NCI-H2171 (cell line): Measurements from ENCODE around the gene NRXN3.
"Not testable (repeated sequence)": the region's sequence is repeated elsewhere in the genome, so short reads cannot be mapped to it uniquely, and the experiment has no call there.

Experiments
- DNase-seq: peaks from one replicate; lab custom pipeline; 2025; lab: John Stamatoyannopoulos, UW

The NRXN3 gene

GRCh38 chr14:79732911-79733655, 1562.9 kb downstream of the NRXN3 start:
- no peak for DNase-seq

- DNase-seq: peak; percentile 70
Measured at GRCh38 chr14:79734151-79734550, 1564.0 kb downstream of the NRXN3 start.

- no peak for DNase-seq
Measured at GRCh38 chr14:79734656-79735055, 1564.5 kb downstream of the NRXN3 start.

GRCh38 chr14:79735121-79735520, 1564.9 kb downstream of the NRXN3 start:
- DNase-seq: no peak

- DNase-seq: no peak
Measured at GRCh38 chr14:79740066-79740601, 1570.0 kb downstream of the NRXN3 start.

GRCh38 chr14:79742142-79742541, 1572.0 kb downstream of the NRXN3 start:
- no peak for DNase-seq

GRCh38 chr14:79745046-79745445, 1574.9 kb downstream of the NRXN3 start:
- no peak for DNase-seq

- DNase-seq: peak; percentile 84
Measured at GRCh38 chr14:79749065-79749464, 1578.9 kb downstream of the NRXN3 start.

GRCh38 chr14:79758985-79759384, 1588.8 kb downstream of the NRXN3 start:
- no peak for DNase-seq

GRCh38 chr14:79764323-79764722, 1594.2 kb downstream of the NRXN3 start:
- no peak for DNase-seq

- no peak for DNase-seq
Measured at GRCh38 chr14:79766511-79766910, 1596.3 kb downstream of the NRXN3 start.

- DNase-seq: no peak
Measured at GRCh38 chr14:79767251-79767650, 1597.1 kb downstream of the NRXN3 start.

GRCh38 chr14:79767721-79768120, 1597.5 kb downstream of the NRXN3 start:
- DNase-seq: not testable (repeated sequence)

GRCh38 chr14:79781882-79782281, 1611.7 kb downstream of the NRXN3 start:
- no peak for DNase-seq

GRCh38 chr14:79783041-79783440, 1612.9 kb downstream of the NRXN3 start:
- DNase-seq: no peak

GRCh38 chr14:79786522-79786921, 1616.3 kb downstream of the NRXN3 start:
- no peak for DNase-seq

GRCh38 chr14:79788346-79788745, 1618.2 kb downstream of the NRXN3 start:
- no peak for DNase-seq

GRCh38 chr14:79791055-79791732, 1621.0 kb downstream of the NRXN3 start:
- no peak for DNase-seq

- DNase-seq: no peak
Measured at GRCh38 chr14:79802093-79802492, 1631.9 kb downstream of the NRXN3 start.

- DNase-seq: no peak
Measured at GRCh38 chr14:79805636-79806035, 1635.5 kb downstream of the NRXN3 start.

GRCh38 chr14:79809849-79810612, 1639.9 kb downstream of the NRXN3 start:
- peak; percentile 70 for DNase-seq

- DNase-seq: no peak
Measured at GRCh38 chr14:79820866-79821535, 1650.8 kb downstream of the NRXN3 start.
